HepG2 (cell line): ENCODE results near the gene ACSBG1. TPM values are rescaled to one million over a fixed set of nuclear protein-coding genes. Genes with fewer than 3 reads are reported as not detected.

ENCODE experiments used
- ATAC-seq: fragments of 200-7000 bp; cut with Tn5 transposase; 3 replicates; pipeline ENCODE4 v1.9.1; 2020; ENCODE audit warnings: mild to moderate bottlenecking, moderate library complexity
- BruUV-seq: library from RNA; stranded (reverse); fragments of 400-500 nt; replicated peaks from 2 replicates; lab custom pipeline; 2021; lab: Mats Ljungman, UMichigan
- CTCF ChIA-PET: fragments of 300-600 bp; formaldehyde crosslinking; extraction: SDS; loops from one replicate; lab custom pipeline; 2021; ENCODE audit warnings: low total read pairs, inconsistent platforms, low intra/inter-chr PET ratio; lab: Yijun Ruan, JAX
- POLR2A ChIA-PET: fragments of 350-600 bp; sonication (Branson Sonifier 250); formaldehyde crosslinking; loops from one replicate; lab custom pipeline; 2020; ENCODE audit warnings: antibody characterized with exemption, inconsistent platforms; lab: Yijun Ruan, JAX
- DNase-seq: peaks from one replicate; pipeline ENCODE4 v3.0.0-alpha.2; 2015; ENCODE audit warnings: low spot score
- FAIRE-seq: peaks from 3 replicates; lab custom pipeline; 2011; peaks lifted over from hg19 to GRCh38; lab: Jason Lieb, UNC
- H2AFZ ChIP-seq: one replicate; pipeline ENCODE4 v1.6.1; 2011; ENCODE audit warnings: low read length, inconsistent platforms
- H3K27ac ChIP-seq: fragments of 300-600 bp; 3 replicates; pipeline ENCODE4 v1.8.0; 2011; ENCODE audit warnings: mixed run types, mild to moderate bottlenecking, mixed read lengths, low read length, inconsistent platforms; ENCODE audit not compliant: insufficient read depth; ENCODE audit errors: extremely low read length
- H3K27me3 ChIP-seq, 2 experiments: fragments of 200-600 bp in 1 of 2; 2 replicates in 1 of 2; 3 replicates in 1 of 2; pipeline versions ENCODE4 v1.6.0 to v1.8.0; 2011; ENCODE audit warnings: low read length in 2 of 2, mild to moderate bottlenecking in 2 of 2, moderate library complexity in 2 of 2, inconsistent platforms in 1 of 2; ENCODE audit not compliant: insufficient read depth in 2 of 2, control insufficient read depth in 1 of 2
- H3K36me3 ChIP-seq, 2 experiments: fragments of 200-600 bp in 1 of 2; replicated peaks in 1 of 2; 2 replicates in 1 of 2; 3 replicates in 1 of 2; pipeline versions ENCODE4 v1.5.1 to v1.8.0; 2011; ENCODE audit warnings: low read length in 2 of 2, inconsistent platforms in 1 of 2; ENCODE audit not compliant: insufficient read depth in 2 of 2, control insufficient read depth in 1 of 2
- H3K4me1 ChIP-seq: 2 replicates; pipeline ENCODE4 v1.5.1; 2012; ENCODE audit warnings: low read length, inconsistent platforms; ENCODE audit not compliant: insufficient read depth
- H3K4me2 ChIP-seq: 2 replicates; pipeline ENCODE4 v1.6.0; 2011; ENCODE audit warnings: low read depth, low read length, inconsistent platforms
- H3K4me3 ChIP-seq, 3 experiments: fragments of 200-600 bp in 1 of 3; sonication (generic), shearing (Covaris generic) in 1 of 3; replicated peaks in 1 of 3; 2 replicates each; pipeline ENCODE4 v1.5.1; 2011 to 2016; ENCODE audit warnings: low read length in 3 of 3, inconsistent platforms in 2 of 3, low read depth in 2 of 3, mild to moderate bottlenecking in 2 of 3, control low read depth in 1 of 3, mixed read lengths in 1 of 3; ENCODE audit not compliant: insufficient read depth in 1 of 3
- H3K79me2 ChIP-seq: one replicate; pipeline ENCODE4 v1.6.1; 2011; ENCODE audit warnings: low read length, inconsistent platforms; ENCODE audit not compliant: insufficient read depth
- H3K9ac ChIP-seq: 2 replicates; pipeline ENCODE4 v1.6.0; 2011; ENCODE audit warnings: mild to moderate bottlenecking, low read depth, low read length, inconsistent platforms; ENCODE audit not compliant: insufficient read depth
- H3K9me3 ChIP-seq: 2 replicates; pipeline ENCODE4 v1.5.1; 2012; ENCODE audit warnings: mild to moderate bottlenecking, low read length
- H4K20me1 ChIP-seq: 2 replicates; pipeline ENCODE4 v1.6.0; 2011; ENCODE audit warnings: inconsistent platforms, mild to moderate bottlenecking, low read length, moderate library complexity; ENCODE audit not compliant: insufficient read depth
- CREB1 ChIP-seq, 2 experiments: fragments of 450-650 bp in 1 of 2; IDR thresholded peaks; 2 replicates each; pipeline ENCODE4 v1.6.1; 2016 to 2017; ENCODE audit warnings: control low read depth in 1 of 2, mild to moderate bottlenecking in 1 of 2, missing compliant biosample characterization in 1 of 2, missing genetic modification characterization in 1 of 2
- FOXJ3 ChIP-seq: sonication (generic); formaldehyde crosslinking; IDR thresholded peaks from 2 replicates; pipeline ENCODE4 v1.4.0; 2020; ENCODE audit warnings: missing genetic modification reagents, mild to moderate bottlenecking, borderline replicate concordance
- MLX ChIP-seq: IDR thresholded peaks from 2 replicates; pipeline ENCODE4 v1.6.1; 2016
- PAX8 ChIP-seq: sonication (generic); formaldehyde crosslinking; IDR thresholded peaks from 2 replicates; pipeline ENCODE4 v1.8.0; 2022; ENCODE audit warnings: mild to moderate bottlenecking, missing genetic modification reagents, borderline replicate concordance
- PHF8 ChIP-seq: sonication (generic); formaldehyde crosslinking; IDR thresholded peaks from 2 replicates; pipeline ENCODE4 v1.5.0; 2020; ENCODE audit warnings: missing genetic modification reagents
- STAT5B ChIP-seq: sonication (generic); formaldehyde crosslinking; IDR thresholded peaks from 2 replicates; pipeline ENCODE4 v1.4.0; 2020; ENCODE audit warnings: missing genetic modification reagents
- THAP8 ChIP-seq: sonication (generic); formaldehyde crosslinking; IDR thresholded peaks from 2 replicates; pipeline ENCODE4 v1.5.1; 2020; ENCODE audit warnings: missing genetic modification reagents, mild to moderate bottlenecking, borderline replicate concordance
- XRCC5 ChIP-seq: fragments of 200-400 bp; formaldehyde crosslinking; optimal IDR thresholded peaks from 2 replicates; pipeline ENCODE3; 2017; ENCODE audit warnings: mild to moderate bottlenecking, low read length
- ZNF143 ChIP-seq: sonication (generic); formaldehyde crosslinking; IDR thresholded peaks from 2 replicates; pipeline ENCODE4 v1.4.0; 2020; ENCODE audit warnings: missing genetic modification reagents
- ZNF343 ChIP-seq: sonication (generic); formaldehyde crosslinking; IDR thresholded peaks from 2 replicates; pipeline ENCODE4 v1.4.0; 2020; ENCODE audit warnings: mild to moderate bottlenecking, missing genetic modification reagents
- ZNF724P ChIP-seq: sonication (generic); formaldehyde crosslinking; IDR thresholded peaks from 2 replicates; pipeline ENCODE4 v1.8.0; 2022; ENCODE audit warnings: missing genetic modification reagents, borderline replicate concordance
- WGBS: methylation state at CpG from one replicate; pipeline ENCODE4 v1.1.6; 2017; ENCODE audit warnings: low lambda C conversion rate; 5-methylcytosine and 5-hydroxymethylcytosine counted together
- in situ Hi-C: cut with HindIII; loops from 2 replicates; pipeline ENCODE4 v1.10.0; 2017; ENCODE audit warnings: low pct_unique_long_range_greater_than_20kb; ENCODE audit not compliant: extremely low pct_ligation_motif_present
- intact Hi-C: fragments of 100-400 bp; cut with micrococcal nuclease; formaldehyde crosslinking; loops from one replicate; pipeline ENCODE4 v1.10.0; 2022; ENCODE audit not compliant: unreplicated experiment
- polyA plus RNA-seq, 8 experiments: library from polyadenylated mRNA; depleted of rRNA in 3 of 8; stranded (reverse) in 7 of 8; unstranded in 1 of 8; fragments of >200 nt; fragmentation: Illumina TruSeq in 4 of 8; extraction: Trizol in 4 of 8; gene quantifications; 2 replicates each; pipeline versions ENCODE4 v1.2.1 to v1.2.3, GENCODE V29; 2011 to 2016; ENCODE audit warnings: low read depth in 4 of 8, missing spikeins in 1 of 8, mixed read lengths in 1 of 8; ENCODE audit not compliant: insufficient read depth in 1 of 8
- total RNA-seq, 5 experiments: library from RNA; depleted of rRNA; stranded (reverse); fragments of >200 nt; fragmentation: Illumina TruSeq; extraction: Trizol; gene quantifications; 2 replicates each; pipeline ENCODE4 v1.2.3, GENCODE V29; 2016; ENCODE audit warnings: low read depth in 1 of 5
- TF ChIP-seq, protein P1 (sequence below): sonication (generic); formaldehyde crosslinking; IDR thresholded peaks from 2 replicates; pipeline ENCODE4 v1.5.1; 2020; ENCODE audit warnings: missing genetic modification reagents, mild to moderate bottlenecking, borderline replicate concordance
- TF ChIP-seq, protein P2 (sequence below): sonication (generic); formaldehyde crosslinking; IDR thresholded peaks from 2 replicates; pipeline ENCODE4 v1.9.0; 2021; ENCODE audit warnings: missing genetic modification reagents, borderline replicate concordance
- TF ChIP-seq, protein P3 (sequence below): sonication (generic); formaldehyde crosslinking; IDR thresholded peaks from 2 replicates; pipeline ENCODE4 v1.4.0; 2020; ENCODE audit warnings: missing genetic modification reagents, borderline replicate concordance

Gene ACSBG1
- total and polyA plus RNA-seq, 2 of the 13 experiments (the other 11 are each of a cell fraction or from before 2014, with no cell fraction given), result 0.35 to 0.81 TPM

GRCh38 chr15:78212546-78213424 is 21.6 kb downstream of the ACSBG1 start:
- H3K9me3 ChIP-seq, result no peaks in the 10 kb centered on the region
- ChIA-PET POLR2A (no interaction called here), CTCF (no interaction called here)
- in situ Hi-C loops (no loop called here), intact Hi-C loops (no loop called here)
- no peaks in the 10 kb centered on the region for H4K20me1 ChIP-seq
- no peak overlapping the region for H3K9ac ChIP-seq
- H3K79me2 ChIP-seq, result no peaks in the 10 kb centered on the region
- no peak overlapping the region for H3K27ac ChIP-seq
- no peak overlapping the region for H2AFZ ChIP-seq
- BruUV-seq, result no TSS peak
- FAIRE-seq, result no peak
- H3K36me3 ChIP-seq, result no peaks in the 10 kb centered on the region
- no peaks in the 10 kb centered on the region for H3K4me1 ChIP-seq
- 22% methylated on average over 9 of the region's 17 CpGs for WGBS
- DNase-seq, result peak; percentile 23
- peak; percentile 71 for ATAC-seq
- H3K4me3 ChIP-seq, result no peak overlapping the region
- H3K4me2 ChIP-seq, result no peak overlapping the region
- H3K27me3 ChIP-seq, result peaks cover 2 to 34% of the 10 kb centered on the region in 2 experiments; a peak in 4 of 5 replicates
- TF ChIP-seq PHF8 (no peak), THAP8 (CRISPR knock-in tag) (no peak), ZNF343 (CRISPR knock-in tag) (no peak), XRCC5 (peak; percentile 30), ZNF724P (CRISPR knock-in tag) (no peak), MLX (CRISPR knock-in tag) (no peak), CREB1 (IDR thresholded peaks at IDR 0.05) (peak; percentile 27; the same call in 1 of the 2 replicates), CREB1 (CRISPR knock-in tag; IDR thresholded peaks at IDR 0.05) (no peak), ZNF143 (CRISPR knock-in tag) (no peak), FOXJ3 (no peak), PAX8 (CRISPR knock-in tag) (no peak), STAT5B (CRISPR knock-in tag) (no peak)
- TF ChIP-seq, protein P1, sequence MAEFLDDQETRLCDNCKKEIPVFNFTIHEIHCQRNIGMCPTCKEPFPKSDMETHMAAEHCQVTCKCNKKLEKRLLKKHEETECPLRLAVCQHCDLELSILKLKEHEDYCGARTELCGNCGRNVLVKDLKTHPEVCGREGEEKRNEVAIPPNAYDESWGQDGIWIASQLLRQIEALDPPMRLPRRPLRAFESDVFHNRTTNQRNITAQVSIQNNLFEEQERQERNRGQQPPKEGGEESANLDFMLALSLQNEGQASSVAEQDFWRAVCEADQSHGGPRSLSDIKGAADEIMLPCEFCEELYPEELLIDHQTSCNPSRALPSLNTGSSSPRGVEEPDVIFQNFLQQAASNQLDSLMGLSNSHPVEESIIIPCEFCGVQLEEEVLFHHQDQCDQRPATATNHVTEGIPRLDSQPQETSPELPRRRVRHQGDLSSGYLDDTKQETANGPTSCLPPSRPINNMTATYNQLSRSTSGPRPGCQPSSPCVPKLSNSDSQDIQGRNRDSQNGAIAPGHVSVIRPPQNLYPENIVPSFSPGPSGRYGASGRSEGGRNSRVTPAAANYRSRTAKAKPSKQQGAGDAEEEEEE (CRISPR knock-in tag), result no peak
- TF ChIP-seq, protein P2, sequence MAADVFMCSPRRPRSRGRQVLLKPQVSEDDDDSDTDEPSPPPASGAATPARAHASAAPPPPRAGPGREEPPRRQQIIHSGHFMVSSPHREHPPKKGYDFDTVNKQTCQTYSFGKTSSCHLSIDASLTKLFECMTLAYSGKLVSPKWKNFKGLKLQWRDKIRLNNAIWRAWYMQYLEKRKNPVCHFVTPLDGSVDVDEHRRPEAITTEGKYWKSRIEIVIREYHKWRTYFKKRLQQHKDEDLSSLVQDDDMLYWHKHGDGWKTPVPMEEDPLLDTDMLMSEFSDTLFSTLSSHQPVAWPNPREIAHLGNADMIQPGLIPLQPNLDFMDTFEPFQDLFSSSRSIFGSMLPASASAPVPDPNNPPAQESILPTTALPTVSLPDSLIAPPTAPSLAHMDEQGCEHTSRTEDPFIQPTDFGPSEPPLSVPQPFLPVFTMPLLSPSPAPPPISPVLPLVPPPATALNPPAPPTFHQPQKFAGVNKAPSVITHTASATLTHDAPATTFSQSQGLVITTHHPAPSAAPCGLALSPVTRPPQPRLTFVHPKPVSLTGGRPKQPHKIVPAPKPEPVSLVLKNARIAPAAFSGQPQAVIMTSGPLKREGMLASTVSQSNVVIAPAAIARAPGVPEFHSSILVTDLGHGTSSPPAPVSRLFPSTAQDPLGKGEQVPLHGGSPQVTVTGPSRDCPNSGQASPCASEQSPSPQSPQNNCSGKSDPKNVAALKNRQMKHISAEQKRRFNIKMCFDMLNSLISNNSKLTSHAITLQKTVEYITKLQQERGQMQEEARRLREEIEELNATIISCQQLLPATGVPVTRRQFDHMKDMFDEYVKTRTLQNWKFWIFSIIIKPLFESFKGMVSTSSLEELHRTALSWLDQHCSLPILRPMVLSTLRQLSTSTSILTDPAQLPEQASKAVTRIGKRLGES (CRISPR knock-in tag), result no peak
- TF ChIP-seq, protein P3, sequence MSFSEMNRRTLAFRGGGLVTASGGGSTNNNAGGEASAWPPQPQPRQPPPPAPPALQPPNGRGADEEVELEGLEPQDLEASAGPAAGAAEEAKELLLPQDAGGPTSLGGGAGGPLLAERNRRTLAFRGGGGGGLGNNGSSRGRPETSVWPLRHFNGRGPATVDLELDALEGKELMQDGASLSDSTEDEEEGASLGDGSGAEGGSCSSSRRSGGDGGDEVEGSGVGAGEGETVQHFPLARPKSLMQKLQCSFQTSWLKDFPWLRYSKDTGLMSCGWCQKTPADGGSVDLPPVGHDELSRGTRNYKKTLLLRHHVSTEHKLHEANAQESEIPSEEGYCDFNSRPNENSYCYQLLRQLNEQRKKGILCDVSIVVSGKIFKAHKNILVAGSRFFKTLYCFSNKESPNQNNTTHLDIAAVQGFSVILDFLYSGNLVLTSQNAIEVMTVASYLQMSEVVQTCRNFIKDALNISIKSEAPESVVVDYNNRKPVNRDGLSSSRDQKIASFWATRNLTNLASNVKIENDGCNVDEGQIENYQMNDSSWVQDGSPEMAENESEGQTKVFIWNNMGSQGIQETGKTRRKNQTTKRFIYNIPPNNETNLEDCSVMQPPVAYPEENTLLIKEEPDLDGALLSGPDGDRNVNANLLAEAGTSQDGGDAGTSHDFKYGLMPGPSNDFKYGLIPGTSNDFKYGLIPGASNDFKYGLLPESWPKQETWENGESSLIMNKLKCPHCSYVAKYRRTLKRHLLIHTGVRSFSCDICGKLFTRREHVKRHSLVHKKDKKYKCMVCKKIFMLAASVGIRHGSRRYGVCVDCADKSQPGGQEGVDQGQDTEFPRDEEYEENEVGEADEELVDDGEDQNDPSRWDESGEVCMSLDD (CRISPR knock-in tag), result no peak
